Activated CD8-positive, alpha-beta T cell treated with anti-CD3 and anti-CD28 coated beads for 36 hours (primary cell): ENCODE data around the gene NACAD. TPM values are rescaled to one million over a fixed set of nuclear protein-coding genes. Genes with fewer than 3 reads are reported as not detected.

Source experiments
- ATAC-seq: fragments of 200-7000 bp; cut with Tn5 transposase; one replicate; pipeline ENCODE4 v1.10.0; 2021; ENCODE audit warnings: mild to moderate bottlenecking, moderate library complexity
- CTCF ChIA-PET: fragments of 350-600 bp; sonication (Branson Sonifier 250); formaldehyde crosslinking; loops from one replicate; lab custom pipeline; 2021; ENCODE audit warnings: antibody characterized with exemption; lab: Charles Lee
- POLR2A ChIA-PET: fragments of 350-600 bp; sonication (Branson Sonifier 250); formaldehyde crosslinking; loops from one replicate; lab custom pipeline; 2021; ENCODE audit warnings: antibody characterized with exemption; lab: Charles Lee
- DNase-seq: peaks from one replicate; pipeline ENCODE4 v3.0.0-alpha.2; 2020
- H3K27ac Mint-ChIP-seq: one replicate; pipeline ENCODE4 v1.8.0; 2021; ENCODE audit warnings: mild to moderate bottlenecking, mixed read lengths
- H3K27me3 Mint-ChIP-seq: one replicate; pipeline ENCODE4 v1.8.0; 2021; ENCODE audit warnings: mixed read lengths
- H3K36me3 Mint-ChIP-seq: one replicate; pipeline ENCODE4 v1.8.0; 2021; ENCODE audit warnings: low read depth, mixed read lengths
- H3K4me1 Mint-ChIP-seq: one replicate; pipeline ENCODE4 v1.8.0; 2021; ENCODE audit warnings: low read depth, mixed read lengths
- H3K4me3 Mint-ChIP-seq: one replicate; pipeline ENCODE4 v1.8.0; 2021; ENCODE audit warnings: mild to moderate bottlenecking, moderate library complexity, mixed read lengths
- H3K9me3 Mint-ChIP-seq: one replicate; pipeline ENCODE4 v1.8.0; 2021; ENCODE audit warnings: mixed read lengths
- CTCF ChIP-seq: fragments of 200-600 bp; IDR thresholded peaks from one replicate; pipeline ENCODE4 v1.8.0; 2022; ENCODE audit warnings: antibody characterized with exemption, mild to moderate bottlenecking
- intact Hi-C: fragments of 100-400 bp; cut with micrococcal nuclease; formaldehyde crosslinking; loops from one replicate; pipeline ENCODE4 v1.10.0; 2022
- total RNA-seq, 2 experiments: library from RNA; stranded (reverse); gene quantifications; one replicate each; pipeline ENCODE4 v1.2.3, GENCODE V29; 2021

NACAD gene
- total RNA-seq, 2 experiments from 2014 or later: 0.31 to 0.50 TPM

GRCh38 chr7:45132708-45133320 lies 44.0 kb upstream of the NACAD start:
- POLR2A ChIA-PET: no interaction called here
- H3K4me3 Mint-ChIP-seq: no peak overlapping the region
- intact Hi-C loops: no loop called here
- H3K9me3 Mint-ChIP-seq: no peaks in the 10 kb centered on the region
- TF ChIP-seq CTCF: no peak
- H3K27ac Mint-ChIP-seq: no peak overlapping the region
- peaks cover 9% of the 10 kb centered on the region for H3K4me1 Mint-ChIP-seq
- ATAC-seq (no peak), DNase-seq (no peak)
- H3K36me3 Mint-ChIP-seq: no peaks in the 10 kb centered on the region
- CTCF ChIA-PET: interaction anchor here (5.3 to 6.5 kb wide), 2 partner anchors 158 to 277 kb away, joined by 40 to 87 read pairs; no protein-coding TSS in a partner anchor
- H3K27me3 Mint-ChIP-seq: no peaks in the 10 kb centered on the region

DNA sequence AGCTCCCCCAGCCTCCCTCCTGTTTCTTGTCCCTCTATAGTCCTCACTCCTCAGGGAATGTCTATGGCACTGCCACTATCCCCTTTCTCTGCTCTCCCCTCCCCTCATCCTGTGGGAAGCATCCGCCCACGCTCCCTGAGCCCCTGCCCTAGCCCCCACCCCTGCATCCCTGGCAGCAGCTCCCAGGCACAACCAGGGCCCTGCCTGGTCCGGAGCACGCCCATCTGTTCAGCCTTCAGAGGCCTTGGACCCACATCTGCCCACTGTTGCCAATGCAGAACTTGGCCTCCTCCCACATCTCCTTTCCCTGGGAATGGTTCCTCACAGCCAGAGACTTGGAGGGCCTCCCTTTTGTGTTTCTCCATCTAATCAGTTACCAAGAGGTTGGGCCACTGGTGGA lies 43.1 kb upstream of the NACAD start:
- no peak for DNase-seq
- Mint-ChIP-seq H3K4me1 (peaks cover 9% of the 10 kb centered on the region), H3K27me3 (no peaks in the 10 kb centered on the region), H3K9me3 (no peaks in the 10 kb centered on the region), H3K4me3 (no peak overlapping the region), H3K36me3 (no peaks in the 10 kb centered on the region), H3K27ac (no peak overlapping the region)
- no peak for ATAC-seq
- CTCF ChIA-PET: no interaction called here
- intact Hi-C loops: no loop called here
- POLR2A ChIA-PET: no interaction called here
- TF ChIP-seq CTCF: no peak

DNA sequence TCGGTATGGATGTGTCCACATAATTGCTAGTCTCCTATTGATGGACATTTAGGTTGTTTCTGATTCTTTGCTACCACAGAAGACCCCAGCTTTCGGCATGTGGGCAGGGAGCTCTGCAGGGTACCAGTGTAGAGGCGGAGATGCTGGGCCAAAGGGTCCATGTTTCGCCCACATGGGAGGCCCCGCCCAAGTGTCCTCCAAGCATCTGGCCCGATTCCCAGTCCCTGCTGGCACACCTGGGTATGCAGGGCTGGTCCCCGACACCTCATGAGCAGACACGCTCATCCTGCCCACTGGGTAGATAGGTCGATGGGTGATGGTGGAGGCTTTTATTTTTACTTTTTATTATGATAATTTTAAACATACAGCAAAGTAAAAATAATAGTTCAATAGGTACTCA lies 42.1 kb upstream of the NACAD start:
- Mint-ChIP-seq H3K4me1 (peaks cover 4% of the 10 kb centered on the region), H3K27me3 (no peaks in the 10 kb centered on the region), H3K9me3 (no peaks in the 10 kb centered on the region), H3K36me3 (no peaks in the 10 kb centered on the region), H3K27ac (no peak overlapping the region), H3K4me3 (no peak overlapping the region)
- DNase-seq (no peak), ATAC-seq (no peak)
- TF ChIP-seq CTCF: no peak
- POLR2A ChIA-PET: no interaction called here
- CTCF ChIA-PET: no interaction called here
- intact Hi-C loops: no loop called here

GRCh38 chr7:45129906-45130305 lies 41.1 kb upstream of the NACAD start:
- CTCF ChIA-PET: no interaction called here
- POLR2A ChIA-PET: no interaction called here

More at GRCh38 chr7:45129906-45130305, 41.1 kb upstream of the NACAD start:
- no peak for TF ChIP-seq CTCF
- Mint-ChIP-seq H3K4me3 (no peak overlapping the region), H3K27ac (no peak overlapping the region), H3K9me3 (no peaks in the 10 kb centered on the region), H3K36me3 (no peaks in the 10 kb centered on the region), H3K27me3 (no peaks in the 10 kb centered on the region), H3K4me1 (no peaks in the 10 kb centered on the region)
- ATAC-seq (no peak), DNase-seq (no peak)
- intact Hi-C loops: no loop called here
